GM23338 (cell line): ENCODE measurements around the gene NUP98. TPM values are rescaled to one million over a fixed set of nuclear protein-coding genes. Genes with fewer than 3 reads are reported as not detected.

Experiments used
- ATAC-seq: fragments of 200-7000 bp; cut with Tn5 transposase; 3 replicates; pipeline ENCODE4 v1.9.1; 2020
- DNase-seq: peaks from one replicate; pipeline ENCODE4 v3.0.0-alpha.2; 2015; ENCODE audit warnings: low spot score
- H2AFZ ChIP-seq: fragments of 200-600 bp; sonication (generic); 2 replicates; pipeline ENCODE4 v1.8.0; 2016; ENCODE audit warnings: antibody characterized with exemption, mild to moderate bottlenecking, moderate library complexity
- H3F3A ChIP-seq: fragments of 200-600 bp; sonication (generic); replicated peaks from 2 replicates; pipeline ENCODE4 v1.8.0; 2017; ENCODE audit warnings: antibody characterized with exemption, mixed run types, low read depth
- H3K27ac ChIP-seq: fragments of 200-600 bp; sonication (generic); 2 replicates; pipeline ENCODE4 v1.6.1; 2016; ENCODE audit warnings: low read depth
- H3K27me3 ChIP-seq: fragments of 200-600 bp; sonication (generic); 2 replicates; pipeline ENCODE4 v1.8.0; 2016; ENCODE audit warnings: mild to moderate bottlenecking, mixed run types, moderate library complexity; ENCODE audit not compliant: insufficient read depth
- H3K36me3 ChIP-seq: fragments of 200-600 bp; sonication (generic); 2 replicates; pipeline ENCODE4 v1.8.0; 2016; ENCODE audit warnings: mild to moderate bottlenecking; ENCODE audit not compliant: insufficient read depth
- H3K4me1 ChIP-seq: fragments of 200-600 bp; sonication (generic); 2 replicates; pipeline ENCODE4 v1.8.0; 2016; ENCODE audit warnings: mild to moderate bottlenecking, moderate library complexity; ENCODE audit not compliant: insufficient read depth
- H3K4me2 ChIP-seq: fragments of 200-600 bp; sonication (generic); 2 replicates; pipeline ENCODE4 v1.7.1; 2017; ENCODE audit warnings: mixed run types
- H3K4me3 ChIP-seq: fragments of 200-600 bp; sonication (generic); 2 replicates; pipeline ENCODE4 v1.6.1; 2016; ENCODE audit warnings: mixed run types
- H3K79me2 ChIP-seq: fragments of 200-600 bp; sonication (generic); replicated peaks from 2 replicates; pipeline ENCODE4 v1.8.0; 2017; ENCODE audit warnings: mild to moderate bottlenecking; ENCODE audit not compliant: insufficient read depth
- H3K9me2 ChIP-seq: fragments of 200-600 bp; sonication (generic); 2 replicates; pipeline ENCODE4 v1.8.0; 2017; ENCODE audit not compliant: insufficient read depth
- H4K20me1 ChIP-seq: fragments of 200-600 bp; sonication (generic); replicated peaks from 2 replicates; pipeline ENCODE4 v1.8.0; 2017; ENCODE audit warnings: mild to moderate bottlenecking; ENCODE audit not compliant: insufficient read depth
- H3K27ac Mint-ChIP-seq: 2 replicates; pipeline ENCODE4 v1.8.0; 2020; ENCODE audit warnings: inconsistent platforms, mild to moderate bottlenecking, moderate library complexity, mixed read lengths
- H3K27me3 Mint-ChIP-seq: 3 replicates; pipeline ENCODE4 v1.8.0; 2022; ENCODE audit warnings: low read depth, mild to moderate bottlenecking, moderate library complexity, mixed read lengths, inconsistent platforms; ENCODE audit not compliant: insufficient read depth, poor library complexity
- H3K36me3 Mint-ChIP-seq: 3 replicates; pipeline ENCODE4 v1.8.0; 2021; ENCODE audit warnings: low read depth, mild to moderate bottlenecking, inconsistent platforms, moderate library complexity, mixed read lengths
- H3K4me1 Mint-ChIP-seq: 3 replicates; pipeline ENCODE4 v1.8.0; 2020; ENCODE audit warnings: mild to moderate bottlenecking, inconsistent platforms, mixed read lengths
- H3K4me3 Mint-ChIP-seq: 3 replicates; pipeline ENCODE4 v1.8.0; 2021; ENCODE audit warnings: moderate library complexity, mild to moderate bottlenecking, inconsistent platforms, mixed read lengths
- H3K9me3 Mint-ChIP-seq: 3 replicates; pipeline ENCODE4 v1.8.0; 2020; ENCODE audit warnings: moderate library complexity, mild to moderate bottlenecking, inconsistent platforms, mixed read lengths
- CREB1 ChIP-seq: fragments of 250-450 bp; sonication (Bioruptor Pico); IDR thresholded peaks from 2 replicates; pipeline ENCODE4 v1.5.0; 2020; ENCODE audit warnings: low read depth, mild to moderate bottlenecking, moderate library complexity
- ETS1 ChIP-seq: IDR thresholded peaks from 2 replicates; pipeline ENCODE4 v1.6.1; 2016; ENCODE audit warnings: antibody characterized with exemption
- JUNB ChIP-seq: IDR thresholded peaks from one replicate; pipeline ENCODE4 v1.6.1; 2016; ENCODE audit warnings: antibody characterized with exemption; ENCODE audit not compliant: unreplicated experiment
- REST ChIP-seq: IDR thresholded peaks from one replicate; pipeline ENCODE4 v1.6.1; 2018; ENCODE audit warnings: antibody characterized with exemption; ENCODE audit not compliant: unreplicated experiment
- STAT1 ChIP-seq: IDR thresholded peaks from one replicate; pipeline ENCODE4 v1.6.1; 2016; ENCODE audit warnings: antibody characterized with exemption; ENCODE audit not compliant: unreplicated experiment
- ZNF331 ChIP-seq: fragments of 250-450 bp; sonication (Bioruptor Pico); IDR thresholded peaks from 2 replicates; pipeline ENCODE4 v1.5.0; 2020; ENCODE audit warnings: low read depth, mild to moderate bottlenecking, moderate library complexity
- ZNF462 ChIP-seq: fragments of 250-450 bp; sonication (Bioruptor Pico); IDR thresholded peaks from 2 replicates; pipeline ENCODE4 v1.5.0; 2020; ENCODE audit warnings: mild to moderate bottlenecking, moderate library complexity
- polyA plus RNA-seq: library from polyadenylated mRNA; unstranded; fragments of >200 nt; fragmentation: Nextera tagmentation; extraction: Ambion mirVana; gene quantifications from 2 replicates; pipeline ENCODE4 v1.2.1, GENCODE V29; 2016
- total RNA-seq: library from RNA; depleted of rRNA; stranded (reverse); fragments of >200 nt; shearing (Covaris generic); gene quantifications from 2 replicates; pipeline ENCODE4 v1.2.3, GENCODE V29; 2014

Gene NUP98
- total and polyA plus RNA-seq, 2 experiments from 2014 or later = 23.9 to 174 TPM

- H3K9me2 ChIP-seq = no peaks in the 10 kb centered on the region
- H3F3A ChIP-seq = 0 out of 2 replicates have a peak, but pooled peaks cover 3% of the 10 kb centered on the region
- no peak overlapping the region for H3K4me3 ChIP-seq
- H3K4me1 Mint-ChIP-seq = peaks cover 34% of the 10 kb centered on the region
- no peak overlapping the region for H3K27ac Mint-ChIP-seq
- H3K27me3 ChIP-seq = no peaks in the 10 kb centered on the region
- H3K4me2 ChIP-seq = no peak overlapping the region
- H3K36me3 ChIP-seq = no peaks in the 10 kb centered on the region; the same call in 1 of the 2 replicates
- peaks cover 31% of the 10 kb centered on the region for H3K36me3 Mint-ChIP-seq
- H2AFZ ChIP-seq = no peak overlapping the region
- DNase-seq (no peak), ATAC-seq (no peak)
- peaks cover 24% of the 10 kb centered on the region for H3K4me1 ChIP-seq
- H3K4me3 Mint-ChIP-seq = no peak overlapping the region
- peaks cover 45% of the 10 kb centered on the region for H4K20me1 ChIP-seq
- no peak overlapping the region for H3K27ac ChIP-seq
- peaks cover 8% of the 10 kb centered on the region for H3K27me3 Mint-ChIP-seq
- TF ChIP-seq CREB1 (CRISPR knock-in tag) = no peak
- no peak for TF ChIP-seq ZNF462 (CRISPR knock-in tag)
- no peak for TF ChIP-seq ETS1
- no peak for TF ChIP-seq REST
- no peak for TF ChIP-seq STAT1
- no peak for TF ChIP-seq JUNB
- no peak for TF ChIP-seq ZNF331
- peaks cover 63% of the 10 kb centered on the region for H3K79me2 ChIP-seq
- H3K9me3 Mint-ChIP-seq = no peaks in the 10 kb centered on the region
Observed at GRCh38 chr11:3833449-3833848, 36.1 kb upstream of the NUP98 start.
